Tibial nerve (tissue), 4 donors: ENCODE measurements around the gene ZNF358. TPM values are rescaled to one million over a fixed set of nuclear protein-coding genes. Genes with fewer than 3 reads are reported as not detected.

Source experiments
- DNase-seq, 2 donors: peaks; one replicate each; pipeline ENCODE4 v3.0.0-alpha.2; 2019; ENCODE audit warnings: low spot score in 2 of 2
- H3K27ac ChIP-seq, 4 donors: fragments of 200-600 bp; sonication (generic) in 3 of 4; one replicate each; pipeline ENCODE4 v1.5.1; 2017 to 2019; ENCODE audit warnings: mild to moderate bottlenecking in 1 of 4
- H3K27me3 ChIP-seq, 2 donors: fragments of 200-600 bp; sonication (generic) in 1 of 2; one replicate each; pipeline versions ENCODE4 v1.5.1 to v1.6.0; 2017 to 2019
- H3K36me3 ChIP-seq, 3 donors: fragments of 200-600 bp; sonication (generic); one replicate each; pipeline ENCODE4 v1.5.1; 2018 to 2019
- H3K4me1 ChIP-seq, 4 donors: fragments of 200-600 bp; sonication (generic) in 3 of 4; one replicate each; pipeline ENCODE4 v1.5.1; 2017 to 2019
- H3K4me3 ChIP-seq, 4 donors: fragments of 200-600 bp; sonication (generic) in 3 of 4; one replicate each; pipeline ENCODE4 v1.5.1; 2017 to 2019; ENCODE audit warnings: mild to moderate bottlenecking in 1 of 4, moderate library complexity in 1 of 4
- H3K9me3 ChIP-seq, 4 donors: fragments of 200-600 bp; sonication (generic) in 3 of 4; one replicate each; pipeline ENCODE4 v1.5.1; 2017 to 2019
- CTCF ChIP-seq, 5 experiments: fragments of 200-600 bp in 3 of 5; fragments of 450-650 bp in 2 of 5; sonication (generic) in 3 of 5; IDR thresholded peaks; one replicate each; pipeline ENCODE4 v1.5.1; 2016 to 2019; ENCODE audit warnings: antibody characterized with exemption in 5 of 5, mild to moderate bottlenecking in 3 of 5, moderate library complexity in 2 of 5
- EP300 ChIP-seq, 2 donors: sonication (generic); formaldehyde crosslinking; IDR thresholded peaks; one replicate each; pipeline ENCODE4 v1.6.1; 2017; ENCODE audit warnings: antibody characterized with exemption in 2 of 2, mild to moderate bottlenecking in 1 of 2
- POLR2A ChIP-seq, 2 donors: fragments of 450-650 bp; IDR thresholded peaks; one replicate each; pipeline ENCODE4 v1.6.1; 2017; ENCODE audit warnings: antibody characterized with exemption in 2 of 2, mild to moderate bottlenecking in 2 of 2, moderate library complexity in 2 of 2
- WGBS, 2 donors: methylation state at CpG; one replicate each; pipeline ENCODE4 v1.1.5; 2018; 5-methylcytosine and 5-hydroxymethylcytosine counted together
- total RNA-seq, 4 donors: library from RNA; depleted of rRNA; stranded (reverse); fragments of >200 nt; gene quantifications; one replicate each; pipeline ENCODE4 v1.1.0, GENCODE V29; 2016

Gene ZNF358
- total RNA-seq, 4 donors from 2014 or later = 40.0 to 84.0 (median 69.2) TPM

DNA sequence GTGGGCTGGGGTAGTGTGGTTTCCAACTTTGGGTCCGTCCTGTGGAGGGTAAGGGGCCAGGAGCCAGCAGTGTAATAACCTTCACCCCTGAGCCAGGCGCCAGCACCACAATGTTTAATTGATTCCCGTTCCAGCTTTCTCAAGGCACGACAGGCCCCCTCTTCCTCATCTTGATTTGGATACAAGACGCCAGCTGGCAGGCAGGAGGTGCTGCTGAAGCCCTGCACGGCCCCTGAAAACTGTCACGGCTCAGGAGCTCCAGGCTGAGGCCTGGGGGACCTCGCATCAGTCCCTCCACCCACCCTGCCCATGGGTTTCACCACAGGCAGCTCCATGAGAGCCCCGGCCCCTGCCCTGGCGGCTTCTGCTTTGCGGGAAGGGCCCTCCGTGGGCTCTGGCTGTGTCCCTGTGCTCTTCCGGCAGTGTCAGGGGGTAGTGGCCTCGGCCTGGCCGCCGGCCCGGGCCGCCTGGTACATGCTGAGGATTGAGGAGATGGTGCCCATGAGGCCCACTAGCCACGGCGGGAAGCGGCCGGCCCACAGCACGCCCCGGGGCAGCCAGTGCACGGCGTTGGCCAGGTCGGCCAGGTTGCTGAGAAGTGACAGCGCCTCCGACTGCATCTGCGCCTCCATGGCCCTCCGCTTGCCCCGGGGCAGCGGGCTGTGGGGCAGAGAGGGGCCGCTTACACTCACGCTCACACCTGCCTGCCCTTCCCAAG lies 39.0 kb upstream of the ZNF358 start:
- 72 to 82% methylated on average over 14 to 20 of the region's 35 CpGs for WGBS, 2 donors
- TF ChIP-seq CTCF (IDR thresholded peaks at IDR 0.05) = no peak
- Histone ChIP-seq H3K4me3 (no peak overlapping the region), H3K4me1 (no peaks in the 10 kb centered on the region), H3K27me3 (no peaks in the 10 kb centered on the region), H3K36me3 (peaks cover 0 to 33% (median 0%) of the 10 kb centered on the region in 3 donors), H3K27ac (no peak overlapping the region), H3K9me3 (no peaks in the 10 kb centered on the region)
- DNase-seq = no peak

GRCh38 chr19:7477758-7478157 lies 38.1 kb upstream of the ZNF358 start:
- no peak overlapping the region for H3K27ac ChIP-seq
- WGBS, 2 donors = 89 to 92% methylated on average over 10 of the region's 10 CpGs
- no peaks in the 10 kb centered on the region for H3K27me3 ChIP-seq
- H3K4me3 ChIP-seq = no peak overlapping the region
- H3K36me3 ChIP-seq = peaks cover 0 to 30% (median 0%) of the 10 kb centered on the region in 3 donors
- H3K4me1 ChIP-seq = peaks cover 0 to 4% (median 0%) of the 10 kb centered on the region in 4 donors
- no peaks in the 10 kb centered on the region for H3K9me3 ChIP-seq
- TF ChIP-seq EP300 (IDR thresholded peaks at IDR 0.05) (no peak), POLR2A (IDR thresholded peaks at IDR 0.05) (no peak)
- no peak for DNase-seq

- Histone ChIP-seq H3K36me3 (peaks cover 0 to 30% (median 0%) of the 10 kb centered on the region in 3 donors), H3K4me3 (no peak overlapping the region), H3K27me3 (no peaks in the 10 kb centered on the region), H3K9me3 (no peaks in the 10 kb centered on the region), H3K4me1 (peaks cover 0 to 9% (median 0%) of the 10 kb centered on the region in 4 donors), H3K27ac (no peak overlapping the region)
- no peak for DNase-seq
- WGBS, 2 donors = 67 to 71% methylated on average over 21 to 25 of the region's 26 CpGs
- TF ChIP-seq EP300 (IDR thresholded peaks at IDR 0.05) = no peak
- TF ChIP-seq CTCF (IDR thresholded peaks at IDR 0.05) = no peak
- TF ChIP-seq POLR2A (IDR thresholded peaks at IDR 0.05) = no peak
Observed at GRCh38 chr19:7478173-7478842, 37.6 kb upstream of the ZNF358 start.

DNA sequence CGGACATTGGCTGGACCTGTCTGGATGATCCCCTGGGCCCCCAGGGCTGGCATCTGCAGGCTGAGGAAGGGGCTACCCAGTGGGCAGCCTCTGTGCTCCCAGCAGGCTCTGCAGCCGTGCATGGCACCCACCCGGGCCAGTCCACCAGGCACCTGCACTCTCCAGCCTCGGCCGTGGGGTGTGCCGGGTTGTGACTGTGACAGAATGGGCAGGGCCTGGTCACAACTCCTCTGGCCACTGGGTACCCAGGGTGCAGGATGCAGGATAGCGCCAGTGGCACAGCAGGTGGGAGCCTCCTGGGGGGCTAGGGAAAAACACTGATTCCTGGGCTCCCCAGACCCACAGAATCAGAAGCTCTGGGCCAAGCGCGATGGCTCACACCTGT lies 37.1 kb upstream of the ZNF358 start:
- Histone ChIP-seq H3K27me3 (no peaks in the 10 kb centered on the region), H3K27ac (no peak overlapping the region), H3K36me3 (peaks cover 0 to 30% (median 0%) of the 10 kb centered on the region in 3 donors), H3K9me3 (no peaks in the 10 kb centered on the region), H3K4me1 (peaks cover 0 to 12% (median 0%) of the 10 kb centered on the region in 4 donors), H3K4me3 (no peak overlapping the region)
- 91 to 100% methylated on average over 2 to 9 of the region's 9 CpGs for WGBS, 2 donors
- TF ChIP-seq POLR2A (IDR thresholded peaks at IDR 0.05) = no peak
- TF ChIP-seq EP300 (IDR thresholded peaks at IDR 0.05) = no peak
- no peak for TF ChIP-seq CTCF (IDR thresholded peaks at IDR 0.05)
- DNase-seq = no peak

DNA sequence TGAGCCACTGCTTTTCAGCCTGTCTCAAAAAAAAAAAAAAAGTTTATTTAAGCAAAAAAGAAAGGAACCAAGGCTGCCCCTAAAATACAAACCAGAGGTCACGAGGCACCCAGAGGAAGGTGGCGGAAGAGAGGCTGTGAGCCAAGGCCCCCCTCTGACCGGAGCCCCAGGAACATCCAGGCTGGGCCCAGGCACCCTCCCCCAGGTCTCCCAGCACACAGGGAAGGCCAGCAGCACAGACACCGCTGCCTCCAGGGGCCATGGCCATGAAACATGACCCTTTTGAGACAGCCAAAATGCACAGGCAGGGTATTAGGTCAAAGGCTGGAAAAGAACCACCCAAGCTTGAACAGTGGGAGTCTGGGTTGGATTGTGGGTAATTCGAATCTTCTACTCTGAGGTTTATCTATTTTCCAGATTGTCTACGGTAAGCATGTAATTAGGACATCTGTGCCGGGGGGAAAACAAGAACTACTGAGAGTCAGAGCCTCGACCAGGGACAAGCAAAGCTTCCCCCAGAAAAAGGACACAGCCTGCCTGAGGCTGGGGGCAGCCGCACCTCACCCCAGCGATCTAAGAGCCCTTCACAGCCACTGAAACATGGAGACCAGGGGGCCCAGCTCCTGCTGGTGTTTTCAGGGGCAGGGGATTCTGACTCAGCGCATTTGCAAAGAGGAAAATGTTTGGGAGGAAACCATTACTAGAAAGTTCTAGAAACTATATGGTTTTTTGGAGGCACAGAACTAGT lies 35.5 kb upstream of the ZNF358 start:
- peak overlapping the region in 3 of 4 donors; percentile 1 to 49 (median 19) for H3K27ac ChIP-seq
- no peak overlapping the region for H3K4me3 ChIP-seq

More for the DNA sequence above, 35.5 kb upstream of the ZNF358 start:
- Histone ChIP-seq H3K27me3 (no peaks in the 10 kb centered on the region), H3K36me3 (peaks cover 0 to 38% (median 0%) of the 10 kb centered on the region in 3 donors), H3K9me3 (no peaks in the 10 kb centered on the region), H3K4me1 (peaks cover 0 to 12% (median 0%) of the 10 kb centered on the region in 4 donors)
- DNase-seq = no peak
- TF ChIP-seq EP300 (IDR thresholded peaks at IDR 0.05) = no peak
- TF ChIP-seq POLR2A (IDR thresholded peaks at IDR 0.05) = no peak
- TF ChIP-seq CTCF (IDR thresholded peaks at IDR 0.05) = no peak
- WGBS, 2 donors = 48 to 55% methylated on average over 11 of the region's 11 CpGs
